K562 (cell line): ENCODE data around the gene ZFYVE26. TPM values are rescaled to one million over a fixed set of nuclear protein-coding genes. Genes with fewer than 3 reads are reported as not detected.

ENCODE experiments used
- ATAC-seq: fragments of 200-7000 bp; cut with Tn5 transposase; 3 replicates; pipeline ENCODE4 v1.9.1; 2020; ENCODE audit warnings: moderate library complexity
- BruUV-seq: library from RNA; stranded (reverse); fragments of 400-500 nt; replicated peaks from 2 replicates; lab custom pipeline; 2021; lab: Mats Ljungman, UMichigan
- CTCF ChIA-PET: fragments of 300-600 bp; formaldehyde crosslinking; extraction: SDS; loops from one replicate; lab custom pipeline; 2021; ENCODE audit warnings: low intra/inter-chr PET ratio; lab: Yijun Ruan, JAX
- POLR2A ChIA-PET: fragments of 300-600, 350-650 bp; sonication (Branson Sonifier 250); formaldehyde crosslinking; extraction: SDS; loops from one replicate; lab custom pipeline; 2021; ENCODE audit warnings: antibody characterized with exemption, inconsistent platforms; lab: Yijun Ruan, JAX
- DNase-seq, 4 experiments: peaks; one replicate each; pipeline versions ENCODE4 v3.0.0 to v3.0.0-alpha.2; 2011 to 2018; ENCODE audit warnings: low spot score in 3 of 4, mixed read lengths in 3 of 4; ENCODE audit errors: extremely low read depth in 1 of 4
- FAIRE-seq: peaks from 2 replicates; lab custom pipeline; 2011; peaks lifted over from hg19 to GRCh38; lab: Jason Lieb, UNC
- H2AFZ ChIP-seq: 2 replicates; pipeline ENCODE4 v1.6.0; 2011; ENCODE audit warnings: low read depth, low read length, control low read depth, inconsistent platforms
- H3K27ac ChIP-seq: fragments of 200-600 bp; 3 replicates; pipeline ENCODE4 v1.8.0; 2011; ENCODE audit warnings: low read depth, mild to moderate bottlenecking, control low read depth, inconsistent platforms, low read length, moderate library complexity, mixed read lengths; ENCODE audit errors: extremely low read depth
- H3K27me3 ChIP-seq, 2 experiments: fragments of 300-600 bp in 1 of 2; 2 replicates in 1 of 2; 3 replicates in 1 of 2; pipeline versions ENCODE4 v1.6.0 to v1.8.0; 2011; ENCODE audit warnings: inconsistent platforms in 2 of 2, low read length in 2 of 2, mild to moderate bottlenecking in 1 of 2, mixed read lengths in 1 of 2, moderate library complexity in 1 of 2; ENCODE audit not compliant: control insufficient read depth in 2 of 2, insufficient read depth in 2 of 2
- H3K36me3 ChIP-seq: fragments of 300-600 bp; 3 replicates; pipeline ENCODE4 v1.8.0; 2011; ENCODE audit warnings: mild to moderate bottlenecking, low read length, inconsistent platforms; ENCODE audit not compliant: control insufficient read depth, insufficient read depth
- H3K4me1 ChIP-seq, 2 experiments: fragments of 200-600 bp in 1 of 2; replicated peaks in 1 of 2; 2 replicates in 1 of 2; 3 replicates in 1 of 2; pipeline versions ENCODE4 v1.5.1 to v1.8.0; 2011; ENCODE audit warnings: inconsistent platforms in 2 of 2, low read length in 2 of 2, mild to moderate bottlenecking in 1 of 2, mixed read lengths in 1 of 2, moderate library complexity in 1 of 2; ENCODE audit not compliant: control insufficient read depth in 2 of 2, insufficient read depth in 2 of 2
- H3K4me2 ChIP-seq: 2 replicates; pipeline ENCODE4 v1.6.1; 2011; ENCODE audit warnings: low read length, control low read depth, inconsistent platforms, mixed read lengths; ENCODE audit not compliant: insufficient read depth
- H3K4me3 ChIP-seq: fragments of 200-600 bp; sonication (generic), shearing (Covaris generic); 2 replicates; pipeline ENCODE4 v1.5.1; 2016; ENCODE audit warnings: control low read depth, inconsistent platforms
- H3K79me2 ChIP-seq: fragments of 200-600 bp; 3 replicates; pipeline ENCODE4 v1.8.0; 2011; ENCODE audit warnings: low read length, inconsistent platforms; ENCODE audit not compliant: control insufficient read depth, insufficient read depth
- H3K9ac ChIP-seq, 2 experiments: 2 replicates each; pipeline versions ENCODE4 v1.6.0 to v1.6.1; 2011; ENCODE audit warnings: low read depth in 2 of 2, low read length in 2 of 2, control low read depth in 1 of 2, inconsistent platforms in 1 of 2, mild to moderate bottlenecking in 1 of 2, mixed read lengths in 1 of 2; ENCODE audit not compliant: insufficient read depth in 1 of 2
- H3K9me1 ChIP-seq: one replicate; pipeline ENCODE4 v1.6.0; 2011; ENCODE audit warnings: inconsistent platforms, mild to moderate bottlenecking, low read length, moderate library complexity; ENCODE audit not compliant: control insufficient read depth, insufficient read depth
- H3K9me3 ChIP-seq: replicated peaks from 2 replicates; pipeline ENCODE4 v1.5.1; 2011; ENCODE audit warnings: low read depth, low read length, inconsistent platforms; ENCODE audit not compliant: control insufficient read depth, insufficient read depth
- H4K20me1 ChIP-seq: replicated peaks from 2 replicates; pipeline ENCODE4 v1.6.1; 2011; ENCODE audit warnings: low read length, inconsistent platforms, mixed read lengths; ENCODE audit not compliant: control insufficient read depth, insufficient read depth
- HCFC1 ChIP-seq: IDR thresholded peaks from 2 replicates; pipeline ENCODE4 v1.6.1; 2012; ENCODE audit warnings: low read depth, low read length, improper control_type of control experiment
- HMGXB4 ChIP-seq: sonication (generic); formaldehyde crosslinking; IDR thresholded peaks from 2 replicates; pipeline ENCODE4 v1.8.1; 2023; ENCODE audit warnings: mild to moderate bottlenecking, missing genetic modification reagents
- LCOR ChIP-seq: sonication (generic); formaldehyde crosslinking; IDR thresholded peaks from 2 replicates; pipeline ENCODE4 v1.8.0; 2022; ENCODE audit warnings: mild to moderate bottlenecking, missing genetic modification reagents
- MEIS2 ChIP-seq: fragments of 450-650 bp; IDR thresholded peaks from 2 replicates; pipeline ENCODE4 v1.6.1; 2014; ENCODE audit warnings: mild to moderate bottlenecking; ENCODE audit not compliant: partially characterized antibody
- NFE2L1 ChIP-seq: fragments of 450-650 bp; IDR thresholded peaks from 2 replicates; pipeline ENCODE4 v1.6.1; 2016; ENCODE audit warnings: missing genetic modification characterization, low read depth, mild to moderate bottlenecking, missing compliant biosample characterization, moderate library complexity, borderline replicate concordance
- OTX1 ChIP-seq: fragments of 450-650 bp; formaldehyde crosslinking; IDR thresholded peaks from 2 replicates; pipeline ENCODE4 v1.4.0; 2022; ENCODE audit warnings: mild to moderate bottlenecking
- POLR2B ChIP-seq: fragments of 450-650 bp; IDR thresholded peaks from 2 replicates; pipeline ENCODE4 v1.6.1; 2018; ENCODE audit warnings: low read depth; ENCODE audit not compliant: partially characterized antibody
- RUNX1 ChIP-seq: sonication (generic); IDR thresholded peaks from 2 replicates; pipeline ENCODE4 v1.6.1; 2016; ENCODE audit warnings: antibody characterized with exemption, low read depth
- SMARCB1 ChIP-seq: IDR thresholded peaks from 2 replicates; pipeline ENCODE4 v1.6.1; 2011; ENCODE audit warnings: improper control_type of control experiment, low read depth; ENCODE audit not compliant: insufficient read length
- TCF7L2 ChIP-seq: fragments of 150-350 bp; IDR thresholded peaks from 2 replicates; pipeline ENCODE4 v1.6.1; 2016; ENCODE audit warnings: low read depth, mild to moderate bottlenecking, low read length, moderate library complexity
- ZNF134 ChIP-seq: fragments of 250-450 bp; sonication (Bioruptor Pico); conservative IDR thresholded peaks from 2 replicates; pipeline ENCODE4 v1.4.0; 2020
- ZNF695 ChIP-seq: fragments of 450-650 bp; formaldehyde crosslinking; IDR thresholded peaks from 2 replicates; pipeline ENCODE4 v1.4.0; 2020; ENCODE audit warnings: mild to moderate bottlenecking, moderate library complexity
- ZNF75A ChIP-seq: fragments of 450-650 bp; formaldehyde crosslinking; IDR thresholded peaks from 2 replicates; pipeline ENCODE4 v1.4.0; 2020; ENCODE audit warnings: mild to moderate bottlenecking
- WGBS: fragments of 100-300 bp; shearing (Covaris generic); methylation state at CpG from one replicate; pipeline ENCODE4 v1.1.6; 2016; ENCODE audit warnings: low coverage, mixed read lengths; ENCODE audit not compliant: insufficient coverage; ENCODE audit errors: missing lambda C conversion rate; 5-methylcytosine and 5-hydroxymethylcytosine counted together
- in situ Hi-C: fragments of 300-500 bp; cut with MboI; formaldehyde crosslinking; loops from 4 replicates; pipeline ENCODE4 v1.15.0; 2018; ENCODE audit warnings: inconsistent platforms, mixed read lengths
- intact Hi-C: fragments of 100-400 bp; cut with micrococcal nuclease; formaldehyde crosslinking; loops from 2 replicates; pipeline ENCODE4 v1.14.2; 2022
- polyA plus RNA-seq, 8 experiments: library from polyadenylated mRNA; depleted of rRNA in 4 of 8; stranded (reverse) in 5 of 8; unstranded in 3 of 8; fragments of >200 nt; fragmentation: Nextera tagmentation in 2 of 8; fragmentation: Illumina TruSeq in 1 of 8; extraction: Ambion mirVana in 2 of 8; extraction: Trizol in 1 of 8; gene quantifications; 2 replicates each; pipeline versions ENCODE4 v1.2.1 to v1.2.3, GENCODE V29; 2011 to 2014; ENCODE audit warnings: inconsistent platforms in 1 of 8, missing spikeins in 1 of 8
- total RNA-seq, 7 experiments: library from RNA; depleted of rRNA in 6 of 7; stranded (reverse); fragments of >200 nt in 6 of 7; fragmentation: Illumina TruSeq in 2 of 7; extraction: Trizol in 2 of 7; gene quantifications; 2 replicates each; pipeline versions ENCODE4 v1.2.1 to v1.2.3, GENCODE V29; 2011 to 2021; ENCODE audit warnings: low replicate concordance in 1 of 7
- TF ChIP-seq, protein P1 (sequence below): fragments of 150-350 bp; IDR thresholded peaks from 2 replicates; pipeline ENCODE4 v1.6.1; 2014; ENCODE audit warnings: low read depth, mild to moderate bottlenecking, low read length, borderline replicate concordance

Gene ZFYVE26
- total and polyA plus RNA-seq, 9 of the 15 experiments (the other 6 are each of a cell fraction or from before 2014, with no cell fraction given): 0.32 to 9.1 (median 5.9) TPM

GRCh38 chr14:67787673-67788072, 28.7 kb downstream of the ZFYVE26 start:
- H3K4me3 ChIP-seq: no peak overlapping the region
- CTCF ChIA-PET: no interaction called here
- BruUV-seq: no TSS peak
- ATAC-seq (no peak), DNase-seq (no peak), FAIRE-seq (no peak)
- H3K79me2 ChIP-seq: no peaks in the 10 kb centered on the region
- no peaks in the 10 kb centered on the region for H3K9me3 ChIP-seq
- no peak overlapping the region for H3K4me2 ChIP-seq
- no peaks in the 10 kb centered on the region for H3K9me1 ChIP-seq
- peaks cover 67% of the 10 kb centered on the region; the same call in 2 of the 3 replicates for H3K36me3 ChIP-seq
- no peak overlapping the region for H3K27ac ChIP-seq
- peaks cover 0 to 2% of the 10 kb centered on the region in 2 experiments; a peak in 1 of 5 replicates for H3K4me1 ChIP-seq
- 100% methylated on average over 1 of the region's 1 CpG for WGBS
- TF ChIP-seq LCOR: no peak
- TF ChIP-seq ZNF75A (CRISPR knock-in tag): no peak
- TF ChIP-seq POLR2B: no peak
- no peak for TF ChIP-seq ZNF134 (CRISPR knock-in tag)
- no peak for TF ChIP-seq OTX1 (CRISPR knock-in tag)
- TF ChIP-seq HMGXB4: no peak
- no peak for TF ChIP-seq RUNX1
- TF ChIP-seq TCF7L2: no peak
- no peak for TF ChIP-seq MEIS2
- TF ChIP-seq ZNF695 (CRISPR knock-in tag): no peak
- TF ChIP-seq NFE2L1 (tag): no peak
- TF ChIP-seq SMARCB1: no peak
- TF ChIP-seq, protein P1, sequence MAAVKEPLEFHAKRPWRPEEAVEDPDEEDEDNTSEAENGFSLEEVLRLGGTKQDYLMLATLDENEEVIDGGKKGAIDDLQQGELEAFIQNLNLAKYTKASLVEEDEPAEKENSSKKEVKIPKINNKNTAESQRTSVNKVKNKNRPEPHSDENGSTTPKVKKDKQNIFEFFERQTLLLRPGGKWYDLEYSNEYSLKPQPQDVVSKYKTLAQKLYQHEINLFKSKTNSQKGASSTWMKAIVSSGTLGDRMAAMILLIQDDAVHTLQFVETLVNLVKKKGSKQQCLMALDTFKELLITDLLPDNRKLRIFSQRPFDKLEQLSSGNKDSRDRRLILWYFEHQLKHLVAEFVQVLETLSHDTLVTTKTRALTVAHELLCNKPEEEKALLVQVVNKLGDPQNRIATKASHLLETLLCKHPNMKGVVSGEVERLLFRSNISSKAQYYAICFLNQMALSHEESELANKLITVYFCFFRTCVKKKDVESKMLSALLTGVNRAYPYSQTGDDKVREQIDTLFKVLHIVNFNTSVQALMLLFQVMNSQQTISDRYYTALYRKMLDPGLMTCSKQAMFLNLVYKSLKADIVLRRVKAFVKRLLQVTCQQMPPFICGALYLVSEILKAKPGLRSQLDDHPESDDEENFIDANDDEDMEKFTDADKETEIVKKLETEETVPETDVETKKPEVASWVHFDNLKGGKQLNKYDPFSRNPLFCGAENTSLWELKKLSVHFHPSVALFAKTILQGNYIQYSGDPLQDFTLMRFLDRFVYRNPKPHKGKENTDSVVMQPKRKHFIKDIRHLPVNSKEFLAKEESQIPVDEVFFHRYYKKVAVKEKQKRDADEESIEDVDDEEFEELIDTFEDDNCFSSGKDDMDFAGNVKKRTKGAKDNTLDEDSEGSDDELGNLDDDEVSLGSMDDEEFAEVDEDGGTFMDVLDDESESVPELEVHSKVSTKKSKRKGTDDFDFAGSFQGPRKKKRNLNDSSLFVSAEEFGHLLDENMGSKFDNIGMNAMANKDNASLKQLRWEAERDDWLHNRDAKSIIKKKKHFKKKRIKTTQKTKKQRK: no peak
- TF ChIP-seq HCFC1: no peak
- POLR2A ChIA-PET: no interaction called here
- intact Hi-C loops: no loop called here
- H2AFZ ChIP-seq: no peak overlapping the region
- in situ Hi-C loops: no loop called here
- no peak overlapping the region for H3K9ac ChIP-seq
- H3K27me3 ChIP-seq: no peaks in the 10 kb centered on the region
- H4K20me1 ChIP-seq: no peaks in the 10 kb centered on the region
